ENCODE data around the gene TSPAN10.
A peak's percentile ranks its signal among the peaks of the same experiment; 100 is the strongest.

Gene TSPAN10

GRCh38 chr17:81635973-81636504 lies 957 bp upstream of the TSPAN10 start:
- no peak for DNase-seq

GRCh38 chr17:81638683-81639082 lies 1.7 kb downstream of the TSPAN10 start:
- no peak for DNase-seq

DNA sequence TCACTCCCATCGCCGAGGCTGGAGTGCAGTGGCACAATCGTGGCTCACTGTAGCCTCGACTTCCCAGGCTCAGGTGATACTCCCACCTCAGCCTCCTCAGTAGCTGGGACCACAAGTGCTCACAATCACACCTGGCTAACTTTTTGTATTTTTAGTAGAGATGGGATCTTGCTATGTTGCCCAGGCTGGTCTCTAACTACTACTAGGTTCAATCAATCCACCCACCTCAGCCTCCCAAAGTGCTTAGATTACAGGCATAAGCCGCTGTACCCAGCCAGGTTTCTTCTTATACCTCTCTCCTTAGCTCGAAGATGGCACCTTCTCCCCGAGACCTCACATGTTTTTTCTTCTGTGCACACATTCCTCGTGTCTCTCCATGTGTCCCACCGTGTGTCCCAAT lies 3.0 kb downstream of the TSPAN10 start:
- no peak for DNase-seq

DNA sequence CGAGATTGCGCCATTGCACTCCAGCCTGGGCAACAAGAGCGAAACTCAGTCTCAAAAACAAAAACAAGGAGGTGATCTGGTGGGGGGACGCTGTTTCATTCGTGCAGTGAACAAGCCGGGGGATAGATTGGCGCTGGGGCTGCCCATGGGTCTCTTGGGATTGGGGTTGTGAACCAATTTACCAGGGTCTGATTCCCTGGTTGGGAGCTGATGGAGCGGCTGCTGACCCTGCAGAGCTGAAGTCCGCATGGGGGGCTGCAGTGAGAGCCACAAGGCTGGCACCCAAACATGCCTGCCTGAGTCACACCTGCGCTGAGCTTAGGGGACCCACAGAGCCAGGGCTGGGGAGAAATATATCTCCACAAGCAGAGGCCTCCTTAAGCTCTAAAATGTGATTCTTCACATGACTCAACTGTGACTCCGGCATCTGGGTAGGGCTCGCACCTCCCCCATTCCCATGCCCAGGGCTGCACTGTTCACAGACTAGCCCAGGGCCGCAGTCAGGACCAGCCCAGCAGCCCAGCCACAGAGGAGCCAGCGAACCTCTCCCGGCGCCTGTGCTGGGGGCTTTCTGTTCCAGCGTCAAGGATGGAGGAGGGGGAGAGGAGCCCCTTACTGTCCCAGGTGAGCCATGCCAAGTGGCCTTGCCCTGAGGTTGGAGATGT lies 5.0 kb downstream of the TSPAN10 start:
- DNase-seq = no peak

- DNase-seq = no peak
Measured at GRCh38 chr17:81644496-81644895, 7.5 kb downstream of the TSPAN10 start.

DNA sequence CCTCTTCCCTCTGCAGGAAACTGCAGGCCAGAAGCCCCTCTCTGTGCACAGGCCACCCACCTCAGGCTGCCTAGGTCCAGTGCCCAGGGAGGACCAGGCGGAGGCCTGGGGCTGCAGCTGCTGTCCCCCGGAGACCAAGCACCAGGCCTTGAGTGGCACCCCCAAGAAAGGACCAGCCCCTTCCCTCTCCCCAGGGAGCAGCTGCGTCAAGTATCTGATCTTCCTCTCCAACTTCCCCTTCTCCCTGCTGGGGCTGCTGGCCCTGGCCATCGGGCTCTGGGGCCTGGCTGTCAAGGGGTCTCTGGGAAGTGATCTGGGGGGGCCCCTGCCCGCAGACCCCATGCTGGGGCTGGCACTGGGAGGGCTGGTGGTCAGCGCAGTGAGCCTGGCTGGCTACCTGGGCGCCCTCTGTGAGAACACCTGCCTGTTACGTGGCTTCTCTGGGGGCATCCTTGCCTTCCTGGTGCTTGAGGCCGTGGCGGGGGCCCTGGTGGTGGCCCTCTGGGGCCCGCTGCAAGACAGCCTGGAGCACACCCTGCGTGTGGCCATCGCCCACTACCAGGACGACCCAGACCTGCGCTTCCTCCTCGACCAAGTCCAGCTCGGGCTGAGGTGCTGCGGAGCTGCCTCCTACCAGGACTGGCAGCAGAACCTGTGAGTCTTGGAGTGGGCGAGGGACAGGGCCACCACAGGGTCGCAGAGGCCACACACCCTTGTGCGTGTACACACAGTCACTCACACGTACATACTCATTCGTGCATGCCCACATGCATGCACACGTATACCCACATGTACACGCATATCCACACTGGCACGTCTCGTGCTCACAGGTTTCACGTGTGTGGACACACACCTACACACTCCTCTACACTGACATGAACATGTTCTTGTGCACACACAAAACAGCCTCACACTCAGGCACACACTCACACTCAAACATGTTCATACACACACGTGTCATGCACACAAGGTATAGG lies 8.3 kb downstream of the TSPAN10 start:
- DNase-seq = no peak

DNA sequence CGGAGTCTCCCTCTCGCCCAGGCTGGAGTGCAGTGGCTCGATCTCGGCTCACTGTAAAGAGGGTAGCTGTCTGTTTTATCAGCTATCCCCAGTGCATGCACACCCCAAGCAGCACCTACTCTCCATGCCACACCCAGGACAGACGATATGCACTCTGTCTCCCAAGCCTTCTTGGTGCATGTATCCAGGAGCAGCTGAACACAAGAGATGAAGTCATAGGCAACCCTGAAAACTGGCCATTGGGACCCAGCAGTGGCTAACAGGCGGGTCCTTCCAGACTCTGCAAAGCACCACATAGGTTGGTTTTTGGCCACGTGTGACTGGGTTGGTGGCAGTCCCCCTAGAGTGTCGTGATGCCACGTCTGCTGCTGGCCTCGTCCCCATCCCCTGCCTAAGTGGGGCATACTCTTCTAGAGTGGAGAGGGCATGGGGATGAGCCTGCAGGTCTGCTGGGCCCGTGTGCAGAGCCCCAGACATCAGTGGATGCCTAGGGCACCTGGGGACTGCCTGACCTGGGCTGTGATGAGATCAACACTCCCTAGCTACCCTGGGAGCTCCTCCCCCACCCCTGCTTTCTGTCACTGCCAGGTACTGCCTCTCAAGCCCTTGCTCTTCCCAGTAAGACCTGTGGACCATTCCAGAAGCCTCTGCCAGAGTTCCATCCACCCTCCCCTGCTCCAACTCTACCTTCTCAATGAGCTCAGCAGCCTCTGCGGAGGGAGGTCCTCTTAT lies 10.0 kb downstream of the TSPAN10 start:
- DNase-seq = peak; percentile 15

DNA sequence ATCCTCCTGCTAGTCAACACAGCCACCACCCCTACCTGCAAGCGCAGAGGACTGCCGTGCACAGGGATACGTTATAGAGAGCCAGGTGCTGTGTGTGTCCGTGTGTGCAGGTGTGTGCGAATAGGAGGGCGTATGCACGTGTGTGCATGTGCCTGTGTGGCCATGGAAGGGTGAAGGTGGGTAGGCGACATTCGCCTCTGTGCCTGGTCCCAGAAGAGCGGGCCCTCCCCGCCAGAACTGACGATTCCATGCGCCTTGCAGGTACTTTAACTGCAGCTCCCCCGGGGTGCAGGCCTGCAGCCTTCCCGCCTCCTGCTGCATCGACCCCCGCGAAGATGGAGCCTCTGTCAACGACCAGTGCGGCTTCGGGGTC lies 10.6 kb downstream of the TSPAN10 start:
- DNase-seq = no peak

DNA sequence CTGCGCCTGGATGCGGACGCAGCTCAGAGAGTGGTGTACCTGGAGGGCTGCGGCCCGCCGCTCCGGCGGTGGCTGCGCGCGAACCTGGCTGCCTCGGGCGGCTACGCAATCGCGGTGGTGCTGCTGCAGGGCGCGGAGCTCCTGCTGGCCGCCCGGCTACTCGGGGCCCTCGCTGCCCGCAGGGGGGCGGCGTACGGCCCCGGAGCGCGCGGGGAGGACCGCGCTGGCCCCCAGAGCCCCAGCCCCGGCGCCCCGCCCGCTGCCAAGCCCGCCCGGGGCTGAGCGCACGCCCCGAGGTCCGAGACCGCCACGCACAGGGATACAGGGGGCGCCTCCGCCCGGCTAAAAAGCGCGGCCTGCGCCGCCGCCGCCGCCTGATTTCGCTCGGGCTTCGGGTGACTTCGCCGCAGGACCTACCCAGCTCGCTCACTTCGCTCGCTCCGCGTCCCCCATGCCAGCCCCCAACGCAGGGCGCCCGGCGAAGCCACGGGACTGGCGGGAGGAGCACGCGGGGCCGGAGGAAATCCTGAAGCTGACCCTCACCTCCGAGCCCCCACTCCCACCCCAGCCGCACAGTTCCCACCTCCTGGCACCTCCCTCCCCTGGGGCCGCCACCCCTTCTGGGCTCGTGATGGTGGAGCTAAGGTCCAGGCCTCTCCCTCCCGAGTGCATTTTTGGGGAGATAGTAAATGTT lies 11.2 kb downstream of the TSPAN10 start:
- DNase-seq = no peak

GRCh38 chr17:81648707-81649085 lies 11.7 kb downstream of the TSPAN10 start:
- no peak for DNase-seq

GRCh38 chr17:81650951-81651350 lies 14.0 kb downstream of the TSPAN10 start:
- DNase-seq = no peak

DNA sequence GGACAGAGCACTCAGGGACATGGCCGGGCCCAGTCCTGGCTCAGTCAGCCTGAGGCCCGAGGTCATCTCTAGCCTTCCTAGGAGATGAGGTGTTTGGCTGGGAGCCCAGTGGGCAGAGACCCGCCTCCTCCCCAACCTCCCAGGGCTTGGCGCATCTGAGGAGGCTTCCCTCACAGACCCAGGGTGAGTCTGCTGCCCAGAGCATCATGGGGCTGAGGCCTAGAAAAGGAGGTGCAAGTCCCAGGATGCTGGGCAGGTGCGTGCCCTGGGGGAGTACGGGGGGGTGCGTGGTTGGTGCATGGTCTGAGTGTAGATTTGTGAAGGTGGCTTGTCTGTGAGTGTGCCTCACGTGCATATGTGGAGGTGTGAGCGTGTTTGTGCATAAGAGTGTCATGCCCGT lies 14.7 kb downstream of the TSPAN10 start:
- peak; percentile 57 for DNase-seq

GRCh38 chr17:81652906-81653771 lies 16.1 kb downstream of the TSPAN10 start:
- no peak for DNase-seq

DNA sequence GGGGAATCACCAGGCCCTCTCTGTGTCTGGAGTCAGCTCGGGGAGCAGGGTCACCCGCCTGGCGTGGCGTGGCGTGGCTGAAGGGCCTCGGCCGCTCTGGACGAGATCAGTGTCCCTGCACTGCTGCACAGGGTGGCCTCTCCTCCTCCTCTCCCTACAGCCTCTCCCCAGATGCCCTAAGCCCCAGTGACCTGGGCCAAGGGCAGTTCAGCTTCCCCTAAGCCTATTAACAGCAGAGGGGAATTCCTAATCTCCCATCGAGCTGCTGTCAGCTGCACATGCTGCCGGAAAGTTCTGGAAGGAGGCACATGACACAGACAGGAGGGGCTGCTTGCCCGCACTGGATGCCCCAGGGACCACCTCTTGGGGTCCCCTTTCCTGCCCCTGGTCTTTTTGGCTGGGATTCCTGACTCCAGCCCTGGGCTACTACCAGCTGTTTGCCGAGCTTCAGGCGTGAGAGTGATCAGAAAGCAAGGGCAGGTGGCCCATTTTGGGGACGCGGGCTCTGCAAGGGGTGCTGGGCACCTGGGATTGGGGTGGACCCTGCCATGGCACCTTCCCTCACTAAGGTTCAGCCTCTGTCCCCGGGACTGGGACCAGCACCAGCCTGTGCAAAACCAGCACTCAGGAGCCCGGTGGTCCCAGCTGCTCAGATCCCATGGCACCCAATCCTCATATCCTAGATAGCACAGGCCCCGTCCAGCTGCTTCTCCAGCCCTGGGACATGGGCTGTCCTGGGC lies 18.6 kb downstream of the TSPAN10 start:
- DNase-seq = no peak

DNA sequence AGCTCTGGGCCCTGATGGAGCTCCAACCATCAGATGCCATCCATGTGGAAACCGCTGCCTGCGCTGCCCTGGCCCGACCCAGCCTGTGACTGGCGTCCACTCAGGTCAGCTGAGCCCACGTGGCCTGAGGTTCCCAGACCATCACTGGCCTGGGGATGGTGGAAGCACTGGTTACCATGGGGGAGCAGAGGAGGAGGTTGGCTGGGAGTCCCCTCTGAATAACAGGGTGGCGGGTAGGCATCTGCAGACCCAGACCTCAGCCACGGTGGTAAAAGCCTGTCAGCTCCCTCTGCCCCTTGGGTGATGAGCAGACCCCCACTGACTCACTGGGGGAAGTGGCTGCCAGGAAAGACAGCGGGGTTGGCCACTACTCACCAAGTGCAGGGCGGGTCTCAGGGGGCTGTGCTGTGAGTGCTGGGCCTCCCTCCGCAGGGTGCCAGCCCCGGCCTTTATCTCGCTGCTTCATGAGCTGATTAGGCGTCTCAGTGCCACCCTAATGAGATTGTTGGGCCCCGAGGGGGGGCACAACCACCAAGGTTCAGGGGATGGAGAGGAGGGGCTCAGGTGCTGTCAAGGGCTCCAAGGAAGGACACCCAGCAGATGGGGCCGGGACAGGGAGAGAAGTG lies 19.2 kb downstream of the TSPAN10 start, which contains the start of gene PDE6G:
Gene PDE6G, minus strand, starts transcription at position 425 of the 626 bp plus-strand sequence. CDS start 3,237 bp downstream, outside the sequence.
- no peak for DNase-seq

DNA sequence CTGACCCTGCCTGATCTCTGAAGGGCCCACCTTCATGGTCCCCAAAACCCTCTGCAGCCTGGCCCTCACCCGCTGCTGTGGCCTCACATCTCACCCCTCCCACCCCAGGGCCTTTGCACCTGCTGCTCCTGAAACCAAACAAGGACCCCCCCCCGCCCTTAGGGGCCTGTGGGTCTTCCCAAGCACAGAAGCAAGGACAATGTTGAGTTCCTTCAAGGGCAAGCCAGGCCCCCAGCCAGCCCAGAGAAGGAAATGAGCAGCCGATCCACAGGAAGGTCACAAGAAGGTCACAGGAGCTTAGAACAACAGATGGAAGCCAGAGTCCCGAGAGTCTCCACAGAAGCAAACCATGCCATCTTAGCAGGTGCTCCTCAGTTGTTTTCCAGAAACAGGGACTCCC lies 19.8 kb downstream of the TSPAN10 start:
- DNase-seq = no peak

DNA sequence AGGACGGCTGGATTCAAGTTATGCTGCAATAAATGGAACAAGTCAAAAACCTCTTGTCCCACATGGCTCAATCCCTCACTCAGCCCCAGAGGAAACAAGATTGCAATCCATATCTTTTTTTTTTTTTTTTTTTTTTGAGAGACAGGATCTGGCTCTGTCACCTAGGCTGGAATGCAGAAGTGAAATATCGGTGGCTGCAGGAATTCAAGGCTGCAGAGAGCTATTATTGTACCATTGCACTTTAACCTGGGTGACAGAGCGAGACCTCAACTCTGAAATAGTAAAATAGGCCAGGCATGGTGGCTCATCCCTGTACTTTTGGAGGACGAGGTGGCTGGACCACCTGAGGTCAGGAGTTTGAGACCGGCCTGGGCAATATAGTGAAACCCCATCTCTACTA lies 22.0 kb downstream of the TSPAN10 start:
- DNase-seq = no peak

- no peak for DNase-seq
Measured at GRCh38 chr17:81660441-81660840, 23.4 kb downstream of the TSPAN10 start.

DNA sequence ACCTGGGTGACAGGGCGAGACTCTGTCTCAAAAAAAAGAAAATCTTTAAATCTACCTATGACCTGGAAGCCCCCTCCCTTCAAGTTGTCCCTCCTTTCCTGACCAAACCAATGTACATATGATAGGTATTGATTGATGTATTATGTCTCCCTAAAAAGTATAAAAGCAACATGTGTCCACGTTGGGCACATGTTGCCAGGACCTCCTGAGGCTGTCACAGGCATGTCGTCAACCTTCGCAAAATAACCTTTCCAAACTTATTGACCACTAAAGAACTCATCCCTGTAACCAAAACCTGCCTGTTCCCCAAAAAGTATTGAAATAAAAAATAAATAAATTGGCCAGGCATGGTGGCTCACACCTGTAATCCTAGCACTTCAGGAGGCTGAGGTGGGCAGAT lies 25.0 kb downstream of the TSPAN10 start:
- DNase-seq = no peak

- DNase-seq = no peak
Measured at GRCh38 chr17:81664051-81664470, 27.1 kb downstream of the TSPAN10 start.

All from NCI-H69 (cell line).